ENCODE results near the gene CTNNA3. TPM values are rescaled to one million over a fixed set of nuclear protein-coding genes. Genes with fewer than 3 reads are reported as not detected.

CTNNA3 gene
- total RNA-seq, 1 donor from 2014 or later = under 0.01 TPM

- Histone ChIP-seq H3K36me3 (no peaks in the 10 kb centered on the region), H3K27me3 (no peaks in the 10 kb centered on the region), H3K27ac (no peak overlapping the region), H3K4me1 (no peaks in the 10 kb centered on the region), H3K9me3 (no peaks in the 10 kb centered on the region), H3K4me3 (no peak overlapping the region)
- TF ChIP-seq, protein P1, sequence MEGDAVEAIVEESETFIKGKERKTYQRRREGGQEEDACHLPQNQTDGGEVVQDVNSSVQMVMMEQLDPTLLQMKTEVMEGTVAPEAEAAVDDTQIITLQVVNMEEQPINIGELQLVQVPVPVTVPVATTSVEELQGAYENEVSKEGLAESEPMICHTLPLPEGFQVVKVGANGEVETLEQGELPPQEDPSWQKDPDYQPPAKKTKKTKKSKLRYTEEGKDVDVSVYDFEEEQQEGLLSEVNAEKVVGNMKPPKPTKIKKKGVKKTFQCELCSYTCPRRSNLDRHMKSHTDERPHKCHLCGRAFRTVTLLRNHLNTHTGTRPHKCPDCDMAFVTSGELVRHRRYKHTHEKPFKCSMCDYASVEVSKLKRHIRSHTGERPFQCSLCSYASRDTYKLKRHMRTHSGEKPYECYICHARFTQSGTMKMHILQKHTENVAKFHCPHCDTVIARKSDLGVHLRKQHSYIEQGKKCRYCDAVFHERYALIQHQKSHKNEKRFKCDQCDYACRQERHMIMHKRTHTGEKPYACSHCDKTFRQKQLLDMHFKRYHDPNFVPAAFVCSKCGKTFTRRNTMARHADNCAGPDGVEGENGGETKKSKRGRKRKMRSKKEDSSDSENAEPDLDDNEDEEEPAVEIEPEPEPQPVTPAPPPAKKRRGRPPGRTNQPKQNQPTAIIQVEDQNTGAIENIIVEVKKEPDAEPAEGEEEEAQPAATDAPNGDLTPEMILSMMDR (IDR thresholded peaks at IDR 0.05) = no peak
- intact Hi-C loops (cut with DNase I) = no loop called here
- no peak for DNase-seq (ENCODE audit: low spot score in 2 of 2)
Observed at GRCh38 chr10:66234872-66235271, 1461.1 kb downstream of the CTNNA3 start.

DNA sequence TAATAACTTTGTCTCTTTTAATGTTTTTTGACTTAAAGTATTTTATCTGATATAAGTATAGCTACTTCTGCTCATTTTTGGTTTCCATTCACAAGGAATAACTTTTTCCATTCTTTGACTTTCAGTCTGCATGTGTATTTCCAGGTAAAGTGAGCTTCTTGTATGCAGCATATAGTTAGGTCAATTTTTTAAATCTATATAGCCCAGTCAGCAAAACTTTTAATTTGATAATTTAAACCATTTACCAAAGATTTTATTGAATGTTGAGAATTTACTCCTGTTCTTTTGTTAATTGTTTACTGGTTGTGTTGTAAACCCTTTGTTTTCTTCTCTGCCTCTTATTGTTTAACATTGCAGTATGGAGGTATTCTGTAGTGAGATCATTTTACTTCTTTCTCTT lies 1467.1 kb downstream of the CTNNA3 start:
- TF ChIP-seq, protein P1 (IDR thresholded peaks at IDR 0.05) = no peak
- DNase-seq (ENCODE audit: low spot score in 2 of 2) = no peak
- Histone ChIP-seq H3K36me3 (no peaks in the 10 kb centered on the region), H3K4me3 (no peak overlapping the region), H3K9me3 (peaks cover 0 to 12% of the 10 kb centered on the region in 2 donors), H3K27me3 (no peaks in the 10 kb centered on the region), H3K4me1 (no peaks in the 10 kb centered on the region), H3K27ac (no peak overlapping the region)
- intact Hi-C loops (cut with DNase I) = no loop called here

- H3K4me1 ChIP-seq = no peaks in the 10 kb centered on the region
- H3K4me3 ChIP-seq = no peak overlapping the region
- TF ChIP-seq, protein P1 (IDR thresholded peaks at IDR 0.05) = no peak
- intact Hi-C loops (cut with DNase I) = no loop called here
- H3K27ac ChIP-seq = no peak overlapping the region
- no peaks in the 10 kb centered on the region for H3K36me3 ChIP-seq
- no peak for DNase-seq (ENCODE audit: low spot score in 2 of 2)
- H3K9me3 ChIP-seq = peaks cover 0 to 10% of the 10 kb centered on the region in 2 donors
- no peaks in the 10 kb centered on the region for H3K27me3 ChIP-seq
Observed at GRCh38 chr10:66223656-66224055, 1472.3 kb downstream of the CTNNA3 start.

- no peak overlapping the region for H3K27ac ChIP-seq
- H3K4me3 ChIP-seq = no peak overlapping the region
- H3K9me3 ChIP-seq = no peaks in the 10 kb centered on the region
- no peaks in the 10 kb centered on the region for H3K4me1 ChIP-seq
- intact Hi-C loops (cut with DNase I) = no loop called here
- H3K36me3 ChIP-seq = no peaks in the 10 kb centered on the region
- TF ChIP-seq, protein P1 (IDR thresholded peaks at IDR 0.05) = no peak
- DNase-seq (ENCODE audit: low spot score in 2 of 2) = no peak
- no peaks in the 10 kb centered on the region for H3K27me3 ChIP-seq
Observed at GRCh38 chr10:66222462-66223046, 1473.4 kb downstream of the CTNNA3 start.

DNA sequence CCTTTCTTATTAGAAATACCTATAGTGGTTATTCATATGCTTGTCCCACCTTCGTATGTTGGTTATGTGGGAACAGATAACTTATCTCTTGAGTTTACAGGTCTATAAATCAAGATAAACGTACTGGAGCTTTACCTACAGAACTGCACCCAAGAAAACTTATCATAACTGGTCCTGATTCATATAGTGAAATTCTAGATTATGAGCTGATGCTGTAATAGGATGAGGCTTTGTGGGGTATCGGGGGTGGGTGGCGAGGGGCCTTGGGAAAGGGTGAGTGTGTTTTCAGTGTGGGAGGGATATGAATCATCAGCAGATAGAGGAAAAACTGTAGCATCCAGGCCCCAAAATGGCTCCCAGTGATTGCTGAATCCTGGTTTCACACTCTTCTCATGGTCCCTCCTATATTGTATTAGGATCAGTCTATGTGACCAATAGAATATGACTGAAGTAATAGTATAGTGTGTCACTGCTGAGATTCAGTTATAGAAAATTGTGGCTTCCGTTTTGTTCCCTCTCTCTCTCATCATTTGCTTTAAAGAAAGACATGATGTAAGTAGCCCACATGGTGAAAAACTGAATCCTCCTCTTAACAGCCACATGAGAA lies 1476.9 kb downstream of the CTNNA3 start:
- no peaks in the 10 kb centered on the region for H3K27me3 ChIP-seq
- intact Hi-C loops (cut with DNase I) = no loop called here
- H3K27ac ChIP-seq = no peak overlapping the region
- no peaks in the 10 kb centered on the region for H3K9me3 ChIP-seq
- H3K4me3 ChIP-seq = no peak overlapping the region
- no peaks in the 10 kb centered on the region for H3K36me3 ChIP-seq
- no peak for DNase-seq (ENCODE audit: low spot score in 2 of 2)
- H3K4me1 ChIP-seq = no peaks in the 10 kb centered on the region
- TF ChIP-seq, protein P1 (IDR thresholded peaks at IDR 0.05) = no peak

All from ascending aorta (tissue), 2 donors.